Activated B cell treated with CpG ODN at 0.5 μM for 24 hours (primary cell): ENCODE data around the gene LRRFIP2. TPM values are rescaled to one million over a fixed set of nuclear protein-coding genes. Genes with fewer than 3 reads are reported as not detected.
"Not testable (repeated sequence)": the region's sequence is repeated elsewhere in the genome, so short reads cannot be mapped to it uniquely, and the experiment has no call there.

ENCODE experiments used
- ATAC-seq: fragments of 200-7000 bp; cut with Tn5 transposase; one replicate; pipeline ENCODE4 v1.10.0; 2021; ENCODE audit warnings: low read depth, mild to moderate bottlenecking, moderate library complexity
- CTCF ChIA-PET: fragments of 350-600 bp; sonication (Branson Sonifier 250); formaldehyde crosslinking; loops from one replicate; lab custom pipeline; 2021; ENCODE audit warnings: antibody characterized with exemption; lab: Charles Lee
- POLR2A ChIA-PET: fragments of 350-600 bp; sonication (Branson Sonifier 250); formaldehyde crosslinking; loops from one replicate; lab custom pipeline; 2021; ENCODE audit warnings: antibody characterized with exemption; lab: Charles Lee
- DNase-seq: peaks from one replicate; pipeline ENCODE4 v3.0.0; 2022
- H3K27ac Mint-ChIP-seq: one replicate; pipeline ENCODE4 v1.8.0; 2020; ENCODE audit warnings: mixed read lengths
- H3K27me3 Mint-ChIP-seq: one replicate; pipeline ENCODE4 v1.8.0; 2021; ENCODE audit warnings: mixed read lengths
- H3K36me3 Mint-ChIP-seq: one replicate; pipeline ENCODE4 v1.8.0; 2021; ENCODE audit warnings: low read depth, mixed read lengths
- H3K4me1 Mint-ChIP-seq: one replicate; pipeline ENCODE4 v1.8.0; 2021; ENCODE audit warnings: mixed read lengths
- H3K4me3 Mint-ChIP-seq: one replicate; pipeline ENCODE4 v1.8.0; 2020; ENCODE audit warnings: mild to moderate bottlenecking, mixed read lengths
- H3K9me3 Mint-ChIP-seq: one replicate; pipeline ENCODE4 v1.8.0; 2020; ENCODE audit warnings: mixed read lengths
- intact Hi-C: fragments of 100-400 bp; cut with micrococcal nuclease; formaldehyde crosslinking; loops from one replicate; pipeline ENCODE4 v1.15.1; 2024
- total RNA-seq: library from RNA; stranded (reverse); gene quantifications from 2 replicates; pipeline ENCODE4 v1.2.3, GENCODE V29; 2022
- TF ChIP-seq, protein P1 (sequence below): fragments of 200-600 bp; IDR thresholded peaks from one replicate; pipeline ENCODE4 v1.8.0; 2022; ENCODE audit warnings: antibody characterized with exemption, mild to moderate bottlenecking

LRRFIP2 gene, protein sequence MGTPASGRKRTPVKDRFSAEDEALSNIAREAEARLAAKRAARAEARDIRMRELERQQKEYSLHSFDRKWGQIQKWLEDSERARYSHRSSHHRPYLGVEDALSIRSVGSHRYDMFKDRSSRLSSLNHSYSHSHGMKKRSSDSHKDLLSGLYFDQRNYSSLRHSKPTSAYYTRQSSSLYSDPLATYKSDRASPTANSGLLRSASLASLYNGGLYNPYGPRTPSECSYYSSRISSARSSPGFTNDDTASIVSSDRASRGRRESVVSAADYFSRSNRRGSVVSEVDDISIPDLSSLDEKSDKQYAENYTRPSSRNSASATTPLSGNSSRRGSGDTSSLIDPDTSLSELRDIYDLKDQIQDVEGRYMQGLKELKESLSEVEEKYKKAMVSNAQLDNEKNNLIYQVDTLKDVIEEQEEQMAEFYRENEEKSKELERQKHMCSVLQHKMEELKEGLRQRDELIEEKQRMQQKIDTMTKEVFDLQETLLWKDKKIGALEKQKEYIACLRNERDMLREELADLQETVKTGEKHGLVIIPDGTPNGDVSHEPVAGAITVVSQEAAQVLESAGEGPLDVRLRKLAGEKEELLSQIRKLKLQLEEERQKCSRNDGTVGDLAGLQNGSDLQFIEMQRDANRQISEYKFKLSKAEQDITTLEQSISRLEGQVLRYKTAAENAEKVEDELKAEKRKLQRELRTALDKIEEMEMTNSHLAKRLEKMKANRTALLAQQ
- total RNA-seq = 33.9 and 35.3 TPM in 2 replicates

DNA sequence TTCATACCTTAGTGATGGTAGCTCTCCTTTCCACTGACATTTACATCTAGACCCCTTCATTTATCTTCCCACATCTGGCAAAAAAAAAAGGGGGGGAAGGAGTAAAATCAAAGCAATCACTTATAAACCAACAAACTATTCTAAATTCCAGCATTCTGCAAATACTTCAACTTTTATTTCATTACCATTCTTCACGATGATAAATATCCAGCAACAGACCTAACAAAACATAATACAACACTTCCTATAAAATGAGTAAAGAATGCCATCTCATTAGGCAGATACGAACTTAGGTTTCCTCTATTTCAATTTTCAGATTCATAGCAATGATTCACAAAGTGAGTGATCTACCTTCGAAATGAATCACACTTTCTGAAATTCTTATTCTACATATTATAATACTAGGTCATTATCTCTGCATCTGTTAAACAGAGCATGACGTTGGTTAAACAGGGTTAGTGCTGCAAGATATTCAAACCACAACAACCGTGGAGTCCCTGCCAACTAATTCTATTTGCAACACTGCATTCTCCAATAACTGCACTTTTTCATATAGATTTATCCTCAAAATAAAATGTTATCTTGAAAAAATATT, at the start of gene LRRFIP2:
LRRFIP2 (minus strand) TSS at position 51 of the 595 bp plus-strand sequence. CDS start 25,599 bp downstream, outside the sequence.
- no peaks in the 10 kb centered on the region for H3K9me3 Mint-ChIP-seq
- H3K27ac Mint-ChIP-seq = peak within 1 kb of the TSS; percentile 78
- peaks cover 35% of the 10 kb centered on the region for H3K4me1 Mint-ChIP-seq
- DNase-seq (no peak), ATAC-seq (peak; percentile 28)
- H3K36me3 Mint-ChIP-seq = peaks cover 31% of the 10 kb centered on the region
- no peaks in the 10 kb centered on the region for H3K27me3 Mint-ChIP-seq
- TF ChIP-seq, protein P1, sequence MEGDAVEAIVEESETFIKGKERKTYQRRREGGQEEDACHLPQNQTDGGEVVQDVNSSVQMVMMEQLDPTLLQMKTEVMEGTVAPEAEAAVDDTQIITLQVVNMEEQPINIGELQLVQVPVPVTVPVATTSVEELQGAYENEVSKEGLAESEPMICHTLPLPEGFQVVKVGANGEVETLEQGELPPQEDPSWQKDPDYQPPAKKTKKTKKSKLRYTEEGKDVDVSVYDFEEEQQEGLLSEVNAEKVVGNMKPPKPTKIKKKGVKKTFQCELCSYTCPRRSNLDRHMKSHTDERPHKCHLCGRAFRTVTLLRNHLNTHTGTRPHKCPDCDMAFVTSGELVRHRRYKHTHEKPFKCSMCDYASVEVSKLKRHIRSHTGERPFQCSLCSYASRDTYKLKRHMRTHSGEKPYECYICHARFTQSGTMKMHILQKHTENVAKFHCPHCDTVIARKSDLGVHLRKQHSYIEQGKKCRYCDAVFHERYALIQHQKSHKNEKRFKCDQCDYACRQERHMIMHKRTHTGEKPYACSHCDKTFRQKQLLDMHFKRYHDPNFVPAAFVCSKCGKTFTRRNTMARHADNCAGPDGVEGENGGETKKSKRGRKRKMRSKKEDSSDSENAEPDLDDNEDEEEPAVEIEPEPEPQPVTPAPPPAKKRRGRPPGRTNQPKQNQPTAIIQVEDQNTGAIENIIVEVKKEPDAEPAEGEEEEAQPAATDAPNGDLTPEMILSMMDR = no peak
- intact Hi-C loops = no loop called here
- H3K4me3 Mint-ChIP-seq = peak within 1 kb of the TSS; percentile 89
- POLR2A ChIA-PET = no interaction called here
- CTCF ChIA-PET = no interaction called here

DNA sequence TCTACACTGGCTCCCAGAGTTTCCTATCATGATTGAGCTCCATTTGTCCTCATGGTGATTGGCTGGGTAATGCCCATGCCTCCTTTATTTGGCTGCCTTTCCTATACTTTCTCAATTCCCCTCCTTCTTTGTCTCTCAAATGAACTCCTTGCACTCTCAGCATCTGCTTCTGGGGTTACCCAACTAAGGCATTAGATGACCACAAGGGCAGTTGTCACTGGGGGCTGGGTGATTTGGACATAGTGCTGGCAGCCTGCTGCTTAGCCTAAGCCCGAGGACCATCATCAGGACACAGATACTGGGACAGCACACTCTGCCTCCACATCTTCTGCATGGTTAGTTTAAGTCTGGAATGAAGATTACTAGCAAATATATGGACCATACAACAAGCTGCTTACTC, 49.2 kb upstream of the LRRFIP2 start:
- intact Hi-C loops = no loop called here
- no peak for DNase-seq
- no peak overlapping the region for H3K4me3 Mint-ChIP-seq
- H3K9me3 Mint-ChIP-seq = no peaks in the 10 kb centered on the region
- TF ChIP-seq, protein P1 = no peak
- H3K27me3 Mint-ChIP-seq = peaks cover 10% of the 10 kb centered on the region
- ChIA-PET CTCF (no interaction called here), POLR2A (no interaction called here)
- H3K36me3 Mint-ChIP-seq = no peaks in the 10 kb centered on the region
- H3K4me1 Mint-ChIP-seq = no peaks in the 10 kb centered on the region
- no peak for ATAC-seq
- no peak overlapping the region for H3K27ac Mint-ChIP-seq

DNA sequence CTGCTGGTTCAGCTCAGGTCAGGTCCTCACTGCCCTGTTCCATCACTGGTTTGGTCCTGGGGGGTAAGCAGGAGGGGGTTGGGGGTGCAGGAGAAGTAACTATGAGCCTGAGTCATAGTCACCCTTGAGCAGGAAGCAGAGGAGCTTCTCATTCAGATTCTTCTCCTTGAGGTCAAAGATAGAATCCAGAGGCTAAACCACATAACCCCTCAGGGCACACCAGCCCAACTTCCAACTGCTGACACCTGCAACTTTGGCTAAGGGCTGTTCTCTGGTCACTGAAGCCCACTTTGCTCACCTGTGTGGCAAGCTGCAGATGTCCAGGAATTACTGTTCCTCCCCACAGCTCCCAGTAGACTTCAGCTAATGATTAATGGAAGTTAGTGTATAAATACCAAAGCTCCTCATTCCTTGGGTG, 48.8 kb upstream of the LRRFIP2 start:
- POLR2A ChIA-PET = no interaction called here
- DNase-seq = no peak
- H3K4me3 Mint-ChIP-seq = no peak overlapping the region
- H3K4me1 Mint-ChIP-seq = no peaks in the 10 kb centered on the region
- intact Hi-C loops = no loop called here
- peaks cover 9% of the 10 kb centered on the region for H3K27me3 Mint-ChIP-seq
- no peaks in the 10 kb centered on the region for H3K9me3 Mint-ChIP-seq
- TF ChIP-seq, protein P1 = no peak
- no peak for ATAC-seq
- H3K27ac Mint-ChIP-seq = no peak overlapping the region
- CTCF ChIA-PET = no interaction called here
- H3K36me3 Mint-ChIP-seq = no peaks in the 10 kb centered on the region

DNA sequence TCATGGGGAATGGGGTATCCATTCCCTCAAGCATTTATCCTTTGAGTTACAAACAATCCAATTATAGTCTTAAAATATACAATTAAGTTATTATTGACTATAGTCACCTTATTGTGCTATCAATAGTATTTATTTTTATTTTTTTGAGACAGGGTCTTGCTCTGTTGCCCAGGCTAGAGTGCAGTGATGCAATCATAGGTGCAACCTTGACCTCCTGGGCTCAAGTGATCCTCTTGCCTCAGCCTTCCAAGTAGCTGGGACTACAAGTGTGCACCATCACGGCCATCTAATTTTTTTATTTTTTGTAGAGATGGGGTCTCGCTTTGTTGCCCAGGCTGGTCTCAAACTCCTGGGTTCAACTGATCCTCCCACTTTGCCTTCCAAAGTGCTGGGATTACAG, 48.2 kb upstream of the LRRFIP2 start:
- POLR2A ChIA-PET, CTCF ChIA-PET, H3K9me3 Mint-ChIP-seq, DNase-seq, H3K4me1 Mint-ChIP-seq, H3K27ac Mint-ChIP-seq, H3K27me3 Mint-ChIP-seq, H3K4me3 Mint-ChIP-seq, H3K36me3 Mint-ChIP-seq, ATAC-seq, intact Hi-C loops: not testable (repeated sequence)

DNA sequence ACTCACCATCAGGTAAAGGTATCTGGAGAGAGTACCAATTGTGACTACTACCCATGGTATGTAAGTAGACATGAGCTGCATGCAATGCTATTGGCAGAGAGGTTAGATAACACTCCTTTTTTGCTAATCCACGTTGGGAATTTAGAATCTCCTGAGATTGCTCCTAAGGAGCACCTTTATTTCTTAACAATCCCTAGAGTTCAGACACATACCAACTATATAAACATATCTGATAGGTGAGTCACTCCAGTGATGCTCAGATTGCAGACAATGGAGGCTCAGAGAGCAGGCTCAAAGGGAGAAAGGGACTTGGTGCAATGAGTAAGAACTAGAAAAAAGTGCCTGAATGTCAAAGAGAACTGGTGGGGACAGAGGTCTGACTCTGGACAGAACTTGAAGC, 47.0 kb upstream of the LRRFIP2 start:
- no peaks in the 10 kb centered on the region for H3K4me1 Mint-ChIP-seq
- no peaks in the 10 kb centered on the region for H3K36me3 Mint-ChIP-seq
- TF ChIP-seq, protein P1 = no peak
- peaks cover 9% of the 10 kb centered on the region for H3K27me3 Mint-ChIP-seq
- no peak overlapping the region for H3K27ac Mint-ChIP-seq
- no peak overlapping the region for H3K4me3 Mint-ChIP-seq
- CTCF ChIA-PET = no interaction called here
- H3K9me3 Mint-ChIP-seq = no peaks in the 10 kb centered on the region
- POLR2A ChIA-PET = no interaction called here
- no peak for ATAC-seq
- intact Hi-C loops = no loop called here
- DNase-seq = no peak
